HG03460 (cell line): ENCODE measurements around the gene FRMD4B.

Source experiments
- ATAC-seq: cut with Tn5 transposase; IDR thresholded peaks from one replicate; pipeline ENCODE4 v1.9.1; 2021; ENCODE audit not compliant: unreplicated experiment

Gene FRMD4B

GRCh38 chr3:69142090-69142489, 243.8 kb downstream of the FRMD4B start:
- no peak for ATAC-seq

GRCh38 chr3:69141313-69141712, 244.6 kb downstream of the FRMD4B start:
- no peak for ATAC-seq

GRCh38 chr3:69137412-69137811, 248.5 kb downstream of the FRMD4B start:
- ATAC-seq, result no peak

GRCh38 chr3:69137005-69137404, 248.9 kb downstream of the FRMD4B start:
- no peak for ATAC-seq

- ATAC-seq, result peak; percentile 67
Measured at GRCh38 chr3:69130689-69131088, 255.2 kb downstream of the FRMD4B start.

- no peak for ATAC-seq
Measured at GRCh38 chr3:69129531-69129930, 256.4 kb downstream of the FRMD4B start.

GRCh38 chr3:69128509-69128908, 257.4 kb downstream of the FRMD4B start:
- no peak for ATAC-seq

- ATAC-seq, result no peak
Measured at GRCh38 chr3:69126999-69127398, 258.9 kb downstream of the FRMD4B start.

- no peak for ATAC-seq
Measured at GRCh38 chr3:69126216-69126615, 259.7 kb downstream of the FRMD4B start.

- no peak for ATAC-seq
Measured at GRCh38 chr3:69122403-69122802, 263.5 kb downstream of the FRMD4B start, which contains the start of gene LMOD3. Gene LMOD3 (minus strand): TSS chr3:69122595. CDS start chr3:69122386, 209 bp downstream.

- ATAC-seq, result no peak
Measured at GRCh38 chr3:69121950-69122349, 263.9 kb downstream of the FRMD4B start.

GRCh38 chr3:69121513-69121912, 264.4 kb downstream of the FRMD4B start:
- no peak for ATAC-seq

- no peak for ATAC-seq
Measured at GRCh38 chr3:69120879-69121464, 264.9 kb downstream of the FRMD4B start.
